ENCODE results near the gene CHMP4A. TPM values are rescaled to one million over a fixed set of nuclear protein-coding genes. Genes with fewer than 3 reads are reported as not detected.
A peak's percentile ranks its signal among the peaks of the same experiment; 100 is the strongest.

CHMP4A gene
- total and polyA plus RNA-seq, 9 of the 15 experiments (the other 6 are each of a cell fraction or from before 2014, with no cell fraction given), result 28.8 to 104 (median 52.7) TPM

DNA sequence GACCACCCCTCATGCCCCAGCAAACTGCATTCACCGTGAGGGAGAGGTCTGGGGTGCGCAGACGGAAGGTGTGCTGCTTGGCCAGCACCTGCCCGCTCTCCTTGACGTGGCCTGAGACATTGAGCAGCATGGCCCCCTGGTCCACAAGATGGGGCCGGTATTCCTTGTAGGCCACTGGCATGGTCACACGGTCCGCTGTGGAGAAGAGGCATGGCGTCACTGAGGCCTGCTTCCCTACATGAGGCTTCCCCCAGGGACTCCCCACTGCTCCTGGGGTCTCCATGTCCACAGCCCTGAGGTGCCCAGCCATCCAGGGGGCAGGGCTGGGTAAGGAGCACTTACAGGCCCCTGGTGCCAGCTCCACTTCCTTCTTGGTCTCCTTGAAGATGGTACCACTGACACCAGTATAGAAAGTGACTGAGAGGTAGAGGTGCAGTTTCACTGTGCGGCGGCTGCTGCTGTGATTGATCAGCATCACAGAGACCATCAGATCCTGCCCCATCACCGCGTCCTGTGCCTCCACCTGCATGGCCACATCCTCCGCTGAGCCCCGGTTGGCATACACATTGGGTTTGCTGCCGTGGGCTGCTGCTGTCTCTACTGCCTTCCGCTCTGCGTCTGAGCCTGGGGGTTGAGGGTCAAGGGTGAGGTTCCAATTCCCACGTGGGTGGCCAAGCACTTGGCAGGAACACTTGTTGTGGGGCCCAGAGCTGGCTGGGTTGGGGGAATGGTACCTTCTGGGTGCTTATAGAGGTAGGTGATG lies 41.5 kb upstream of the CHMP4A start:
- Histone ChIP-seq H3K4me1 (replicated peaks in 1 of 2; ENCODE audit: control insufficient read depth in 2 of 2, insufficient read depth in 2 of 2, low read length in 2 of 2) (peaks cover 22 to 41% of the 10 kb centered on the region in 2 experiments; a peak in 4 of 5 replicates), H3K9me1 (ENCODE audit: control insufficient read depth, insufficient read depth, low read length) (no peaks in the 10 kb centered on the region), H4K20me1 (replicated peaks; ENCODE audit: control insufficient read depth, insufficient read depth, low read length) (no peaks in the 10 kb centered on the region), H3K36me3 (ENCODE audit: control insufficient read depth, insufficient read depth, low read length) (no peaks in the 10 kb centered on the region; the same call in 1 of the 3 replicates), H3K4me3 (no peak overlapping the region), H3K4me2 (ENCODE audit: insufficient read depth, low read length) (no peak overlapping the region), H3K79me2 (ENCODE audit: control insufficient read depth, insufficient read depth, low read length) (no peaks in the 10 kb centered on the region), H3K27ac (ENCODE audit: extremely low read depth, low read depth, low read length) (no peak overlapping the region), H3K9ac (ENCODE audit: insufficient read depth in 1 of 2, low read depth in 2 of 2, low read length in 2 of 2) (0 out of 4 replicates have a peak overlapping the region, but pooled peaks of 1 of the 2 experiments have one; percentile 13), H3K27me3 (ENCODE audit: control insufficient read depth in 2 of 2, insufficient read depth in 2 of 2, low read length in 2 of 2) (no peaks in the 10 kb centered on the region), H3K9me3 (replicated peaks; ENCODE audit: control insufficient read depth, insufficient read depth, low read depth, low read length) (no peaks in the 10 kb centered on the region), H2AFZ (ENCODE audit: low read depth, low read length) (no peak overlapping the region)
- FAIRE-seq (no peak), ATAC-seq (no peak), DNase-seq (ENCODE audit: extremely low read depth in 1 of 4, low spot score in 3 of 4) (no peak)
- in situ Hi-C loops (cut with MboI), result no loop called here
- TF ChIP-seq ZNF707 (CRISPR knock-in tag; conservative IDR thresholded peaks at IDR 0.05) (no peak), PHF20 (IDR thresholded peaks at IDR 0.05; ENCODE audit: partially characterized antibody) (no peak)
- intact Hi-C loops (cut with micrococcal nuclease), result no loop called here
- CTCF ChIA-PET (ENCODE audit: low intra/inter-chr PET ratio), result no interaction called here
- no TSS peak for BruUV-seq (replicated peaks)
- POLR2A ChIA-PET, result interaction anchor here (0.7 kb wide), 1 partner anchor 13 kb away, joined by 3 read pairs; no protein-coding TSS in a partner anchor
- 88% methylated on average over 15 of the region's 19 CpGs for WGBS (ENCODE audit: insufficient coverage, low coverage, missing lambda C conversion rate)

DNA sequence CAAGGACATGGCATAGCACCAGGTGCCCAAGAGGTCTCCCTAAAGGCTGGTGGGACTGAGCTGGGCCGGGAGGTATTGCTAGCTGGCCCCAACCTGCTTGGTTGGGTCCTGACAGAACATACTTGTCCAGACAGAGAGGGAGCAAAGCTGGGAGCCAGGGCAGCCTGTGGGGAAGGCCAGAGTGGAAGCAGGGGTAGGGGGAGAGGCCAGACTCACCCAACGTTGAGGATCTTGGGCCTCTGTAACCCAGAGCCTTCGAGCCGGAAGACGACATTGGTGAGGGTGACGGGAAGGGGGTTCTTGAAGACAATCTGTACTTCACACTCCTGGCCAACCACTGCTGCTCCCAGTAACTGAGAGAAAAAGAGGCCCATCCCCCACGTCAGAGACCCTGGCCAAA lies 40.6 kb upstream of the CHMP4A start:
- CTCF ChIA-PET (ENCODE audit: low intra/inter-chr PET ratio), result no interaction called here
- H3K9me1 ChIP-seq (ENCODE audit: control insufficient read depth, insufficient read depth, low read length), result no peaks in the 10 kb centered on the region
- WGBS (ENCODE audit: insufficient coverage, low coverage, missing lambda C conversion rate), result 87% methylated on average over 5 of the region's 7 CpGs
- ATAC-seq, result no peak
- in situ Hi-C loops (cut with MboI) (no loop called here), intact Hi-C loops (cut with micrococcal nuclease) (no loop called here)
- TF ChIP-seq CHCHD3 (CRISPR knock-in tag; IDR thresholded peaks at IDR 0.05), result no peak
- TF ChIP-seq ZNF311 (CRISPR knock-in tag; IDR thresholded peaks at IDR 0.05), result no peak
- no peaks in the 10 kb centered on the region for H3K79me2 ChIP-seq (ENCODE audit: control insufficient read depth, insufficient read depth, low read length)
- H4K20me1 ChIP-seq (replicated peaks; ENCODE audit: control insufficient read depth, insufficient read depth, low read length), result no peaks in the 10 kb centered on the region
- POLR2A ChIA-PET, result no interaction called here
- no peak overlapping the region for H3K4me2 ChIP-seq (ENCODE audit: insufficient read depth, low read length)
- H3K27ac ChIP-seq (ENCODE audit: extremely low read depth, low read depth, low read length), result no peak overlapping the region
- no peaks in the 10 kb centered on the region; the same call in 1 of the 3 replicates for H3K36me3 ChIP-seq (ENCODE audit: control insufficient read depth, insufficient read depth, low read length)
- no peak overlapping the region for H3K9ac ChIP-seq (ENCODE audit: insufficient read depth in 1 of 2, low read depth in 2 of 2, low read length in 2 of 2)
- no TSS peak for BruUV-seq (replicated peaks)
- no peak overlapping the region for H2AFZ ChIP-seq (ENCODE audit: low read depth, low read length)
- no peak for FAIRE-seq
- no peaks in the 10 kb centered on the region for H3K27me3 ChIP-seq (ENCODE audit: control insufficient read depth in 2 of 2, insufficient read depth in 2 of 2, low read length in 2 of 2)
- H3K4me3 ChIP-seq, result no peak overlapping the region
- H3K4me1 ChIP-seq (replicated peaks in 1 of 2; ENCODE audit: control insufficient read depth in 2 of 2, insufficient read depth in 2 of 2, low read length in 2 of 2), result peaks cover 22 to 37% of the 10 kb centered on the region in 2 experiments; a peak in 4 of 5 replicates
- H3K9me3 ChIP-seq (replicated peaks; ENCODE audit: control insufficient read depth, insufficient read depth, low read depth, low read length), result no peaks in the 10 kb centered on the region
- no peak for DNase-seq (ENCODE audit: extremely low read depth in 1 of 4, low spot score in 3 of 4)

Measured in K562 (cell line).